ENCODE measurements around the gene CAB39L. TPM values are rescaled to one million over a fixed set of nuclear protein-coding genes. Genes with fewer than 3 reads are reported as not detected.

The CAB39L gene
- polyA plus RNA-seq, 1 donor (not counting 4 experiments of a cell fraction or from before 2014, with no cell fraction given) = 10.1 TPM

DNA sequence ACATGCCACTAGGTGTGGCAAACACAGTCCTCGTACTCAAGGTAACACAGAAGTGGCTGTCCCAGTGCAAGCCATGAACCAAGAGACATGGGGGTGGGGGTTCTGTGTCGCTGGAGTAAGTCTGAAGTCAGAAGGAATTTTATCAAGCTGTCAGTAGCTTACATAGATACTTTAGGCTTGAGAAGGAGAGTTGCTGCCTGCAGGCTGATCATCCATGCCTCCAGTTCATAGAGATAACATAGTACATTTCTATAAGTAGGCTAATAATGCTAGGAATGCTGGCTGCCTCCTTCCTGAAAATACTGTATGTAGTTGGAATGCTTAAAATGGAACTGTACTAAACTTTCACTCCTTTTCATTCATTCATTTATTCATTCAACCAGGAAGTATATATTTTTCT lies 70.1 kb downstream of the CAB39L start:
- DNase-seq (ENCODE audit: low read depth, low spot score) = no peak
- TF ChIP-seq, protein P1, sequence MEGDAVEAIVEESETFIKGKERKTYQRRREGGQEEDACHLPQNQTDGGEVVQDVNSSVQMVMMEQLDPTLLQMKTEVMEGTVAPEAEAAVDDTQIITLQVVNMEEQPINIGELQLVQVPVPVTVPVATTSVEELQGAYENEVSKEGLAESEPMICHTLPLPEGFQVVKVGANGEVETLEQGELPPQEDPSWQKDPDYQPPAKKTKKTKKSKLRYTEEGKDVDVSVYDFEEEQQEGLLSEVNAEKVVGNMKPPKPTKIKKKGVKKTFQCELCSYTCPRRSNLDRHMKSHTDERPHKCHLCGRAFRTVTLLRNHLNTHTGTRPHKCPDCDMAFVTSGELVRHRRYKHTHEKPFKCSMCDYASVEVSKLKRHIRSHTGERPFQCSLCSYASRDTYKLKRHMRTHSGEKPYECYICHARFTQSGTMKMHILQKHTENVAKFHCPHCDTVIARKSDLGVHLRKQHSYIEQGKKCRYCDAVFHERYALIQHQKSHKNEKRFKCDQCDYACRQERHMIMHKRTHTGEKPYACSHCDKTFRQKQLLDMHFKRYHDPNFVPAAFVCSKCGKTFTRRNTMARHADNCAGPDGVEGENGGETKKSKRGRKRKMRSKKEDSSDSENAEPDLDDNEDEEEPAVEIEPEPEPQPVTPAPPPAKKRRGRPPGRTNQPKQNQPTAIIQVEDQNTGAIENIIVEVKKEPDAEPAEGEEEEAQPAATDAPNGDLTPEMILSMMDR (optimal IDR thresholded peaks at IDR 0.05 in 1 of 3, IDR thresholded peaks at IDR 0.05 in 1 of 3, conservative IDR thresholded peaks at IDR 0.05 in 1 of 3; ENCODE audit: extremely low read depth in 1 of 3, insufficient read depth in 2 of 3, low read length in 3 of 3) = no peak
- TF ChIP-seq EZH2 (IDR thresholded peaks at IDR 0.05; ENCODE audit: low read length) = no peak
- Histone ChIP-seq H3K27me3 (ENCODE audit: control insufficient read depth, extremely low read depth, insufficient read depth, low read length) (no peaks in the 10 kb centered on the region), H2AFZ (ENCODE audit: control insufficient read depth, low read length) (no peak overlapping the region), H3K9me3 (ENCODE audit: control insufficient read depth, low read depth, low read length) (no peaks in the 10 kb centered on the region), H3K36me3 (ENCODE audit: control insufficient read depth in 2 of 2, extremely low read depth in 1 of 2, insufficient read depth in 2 of 2, low read length in 2 of 2) (no peaks in the 10 kb centered on the region), H4K20me1 (ENCODE audit: control insufficient read depth, extremely low read depth, insufficient read depth, low read length) (no peaks in the 10 kb centered on the region), H3K9ac (ENCODE audit: control insufficient read depth, extremely low read depth, insufficient read depth, low read length) (no peak overlapping the region), H3K4me3 (ENCODE audit: control insufficient read depth in 2 of 3, extremely low read depth in 1 of 3, insufficient read depth in 2 of 3, low read depth in 1 of 3, low read length in 3 of 3) (no peak overlapping the region), H3K9me1 (ENCODE audit: control insufficient read depth, extremely low read depth, insufficient read depth, low read length) (no peaks in the 10 kb centered on the region), H3K4me1 (ENCODE audit: control insufficient read depth, extremely low read depth, insufficient read depth, low read length) (peaks cover 9% of the 10 kb centered on the region), H3K79me2 (ENCODE audit: control insufficient read depth, insufficient read depth, low read length) (no peaks in the 10 kb centered on the region), H3K4me2 (ENCODE audit: control insufficient read depth, extremely low read depth, insufficient read depth, low read depth, low read length) (no peak overlapping the region), H3K27ac (ENCODE audit: control insufficient read depth, insufficient read depth, low read length) (no peak overlapping the region)
- no peak for FAIRE-seq
- dilution Hi-C loops (cut with MboI; ENCODE audit: extremely low pct_ligation_motif_present, low sequenced_read_pairs) = no loop called here

DNA sequence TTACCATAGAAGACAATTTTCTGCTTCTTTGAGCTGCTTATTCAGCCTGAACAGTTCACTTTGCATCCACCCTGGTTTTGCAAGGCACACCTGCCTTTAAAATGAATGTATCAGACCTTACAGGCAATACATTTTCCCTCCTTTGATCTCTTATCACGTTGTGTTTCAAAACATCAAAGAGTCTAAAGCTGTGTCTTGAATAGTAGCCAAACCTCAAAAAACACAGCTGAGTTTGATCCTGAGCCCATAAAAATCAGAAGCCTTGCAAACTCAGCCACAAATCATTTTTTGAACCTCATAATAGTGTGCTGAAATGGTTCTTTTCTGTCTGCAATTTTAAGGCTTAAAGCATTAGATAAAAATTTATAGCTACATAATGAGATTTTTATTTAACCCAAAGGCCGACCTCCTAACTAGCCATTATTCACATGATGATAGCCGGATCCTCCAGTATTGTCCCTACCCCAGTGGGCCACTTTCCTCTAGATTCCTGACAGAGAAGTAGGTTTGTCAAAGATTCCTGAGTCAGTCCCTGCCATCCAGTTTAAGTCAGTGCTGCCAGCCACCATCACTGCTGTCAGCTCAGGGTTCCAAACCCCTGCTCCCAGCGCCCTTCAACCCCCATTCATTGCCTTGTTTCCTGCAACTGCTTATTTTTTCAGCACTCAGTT lies 71.8 kb downstream of the CAB39L start:
- no peak overlapping the region for H3K9ac ChIP-seq (ENCODE audit: control insufficient read depth, extremely low read depth, insufficient read depth, low read length)
- H3K4me1 ChIP-seq (ENCODE audit: control insufficient read depth, extremely low read depth, insufficient read depth, low read length) = peaks cover 9% of the 10 kb centered on the region
- no peaks in the 10 kb centered on the region for H3K27me3 ChIP-seq (ENCODE audit: control insufficient read depth, extremely low read depth, insufficient read depth, low read length)
- no peaks in the 10 kb centered on the region for H4K20me1 ChIP-seq (ENCODE audit: control insufficient read depth, extremely low read depth, insufficient read depth, low read length)
- dilution Hi-C loops (cut with MboI; ENCODE audit: extremely low pct_ligation_motif_present, low sequenced_read_pairs) = no loop called here
- no peaks in the 10 kb centered on the region for H3K9me1 ChIP-seq (ENCODE audit: control insufficient read depth, extremely low read depth, insufficient read depth, low read length)
- H3K27ac ChIP-seq (ENCODE audit: control insufficient read depth, insufficient read depth, low read length) = no peak overlapping the region
- no peak overlapping the region for H2AFZ ChIP-seq (ENCODE audit: control insufficient read depth, low read length)
- no peaks in the 10 kb centered on the region for H3K36me3 ChIP-seq (ENCODE audit: control insufficient read depth in 2 of 2, extremely low read depth in 1 of 2, insufficient read depth in 2 of 2, low read length in 2 of 2)
- DNase-seq (ENCODE audit: low read depth, low spot score) = no peak
- no peak overlapping the region for H3K4me2 ChIP-seq (ENCODE audit: control insufficient read depth, extremely low read depth, insufficient read depth, low read depth, low read length)
- H3K79me2 ChIP-seq (ENCODE audit: control insufficient read depth, insufficient read depth, low read length) = no peaks in the 10 kb centered on the region
- no peaks in the 10 kb centered on the region for H3K9me3 ChIP-seq (ENCODE audit: control insufficient read depth, low read depth, low read length)
- no peak for FAIRE-seq
- no peak overlapping the region for H3K4me3 ChIP-seq (ENCODE audit: control insufficient read depth in 2 of 3, extremely low read depth in 1 of 3, insufficient read depth in 2 of 3, low read depth in 1 of 3, low read length in 3 of 3)
- no peak for TF ChIP-seq EZH2 (IDR thresholded peaks at IDR 0.05; ENCODE audit: low read length)
- TF ChIP-seq, protein P1 (optimal IDR thresholded peaks at IDR 0.05 in 1 of 3, IDR thresholded peaks at IDR 0.05 in 1 of 3, conservative IDR thresholded peaks at IDR 0.05 in 1 of 3; ENCODE audit: extremely low read depth in 1 of 3, insufficient read depth in 2 of 3, low read length in 3 of 3) = no peak

Measured in keratinocyte (primary cell).